Parathyroid adenoma (tissue), 2 donors: ENCODE measurements around the gene MIPOL1.

ENCODE experiments used
- H2AFZ ChIP-seq: fragments of 300-600 bp; sonication (generic); one replicate; pipeline ENCODE4 v1.7.0; 2017; ENCODE audit warnings: antibody characterized with exemption, mild to moderate bottlenecking
- H3K27ac ChIP-seq: fragments of 300-600 bp; sonication (generic); one replicate; pipeline ENCODE4 v1.7.0; 2017
- H3K27me3 ChIP-seq: fragments of 300-600 bp; sonication (generic); one replicate; pipeline ENCODE4 v1.7.0; 2017; ENCODE audit warnings: low read length; ENCODE audit not compliant: control insufficient read depth, insufficient read depth
- H3K36me3 ChIP-seq: fragments of 300-600 bp; sonication (generic); one replicate; pipeline ENCODE4 v1.7.0; 2017; ENCODE audit warnings: low read length; ENCODE audit not compliant: control insufficient read depth, insufficient read depth
- H3K4me1 ChIP-seq: fragments of 300-600 bp; sonication (generic); one replicate; pipeline ENCODE4 v1.7.0; 2017; ENCODE audit warnings: control low read depth
- H3K4me2 ChIP-seq: fragments of 300-600 bp; sonication (generic); one replicate; pipeline ENCODE4 v1.7.0; 2017; ENCODE audit warnings: low read length
- H3K4me3 ChIP-seq: fragments of 300-600 bp; sonication (generic); one replicate; pipeline ENCODE4 v1.7.0; 2017; ENCODE audit warnings: low read depth, low read length
- H3K79me2 ChIP-seq: fragments of 300-600 bp; sonication (generic); one replicate; pipeline ENCODE4 v1.7.0; 2017; ENCODE audit warnings: control low read depth
- H3K9ac ChIP-seq: fragments of 300-600 bp; sonication (generic); one replicate; pipeline ENCODE4 v1.7.0; 2017; ENCODE audit warnings: mild to moderate bottlenecking
- H3K9me3 ChIP-seq: fragments of 300-600 bp; sonication (generic); one replicate; pipeline ENCODE4 v1.7.0; 2017; ENCODE audit warnings: low read length; ENCODE audit not compliant: control insufficient read depth
- TF ChIP-seq, protein P1 (sequence below): fragments of 300-600 bp; sonication (generic); IDR thresholded peaks from one replicate; pipeline ENCODE4 v1.7.0; 2017; ENCODE audit warnings: antibody characterized with exemption, mild to moderate bottlenecking
- donor health status: primary hyperparathyroidism.

MIPOL1 gene

DNA sequence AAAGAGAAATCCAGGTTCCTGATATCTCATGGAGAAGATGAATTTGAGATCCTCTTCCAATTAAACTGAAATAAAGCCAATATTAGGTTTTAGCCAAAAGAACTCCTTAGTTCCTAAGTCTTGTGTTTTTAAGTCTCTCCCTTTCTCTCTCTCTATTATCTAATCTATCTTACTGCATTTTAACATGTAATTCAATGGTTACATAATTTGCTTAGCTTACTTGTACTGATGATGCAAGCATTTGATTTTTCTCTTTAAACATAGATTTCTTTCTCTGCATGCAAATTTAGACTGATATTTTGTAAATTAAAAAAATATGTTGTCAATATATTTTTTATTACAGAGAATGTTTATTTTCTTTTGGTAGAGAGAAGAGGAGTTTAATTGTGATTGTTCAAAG is 78.2 kb downstream of the MIPOL1 start:
- Histone ChIP-seq H3K9me3 (no peaks in the 10 kb centered on the region), H3K4me2 (no peak overlapping the region), H3K27me3 (no peaks in the 10 kb centered on the region), H3K79me2 (no peaks in the 10 kb centered on the region), H3K27ac (no peak overlapping the region), H3K4me3 (no peak overlapping the region), H3K4me1 (no peaks in the 10 kb centered on the region), H3K9ac (no peak overlapping the region), H3K36me3 (no peaks in the 10 kb centered on the region), H2AFZ (no peak overlapping the region)
- TF ChIP-seq, protein P1, sequence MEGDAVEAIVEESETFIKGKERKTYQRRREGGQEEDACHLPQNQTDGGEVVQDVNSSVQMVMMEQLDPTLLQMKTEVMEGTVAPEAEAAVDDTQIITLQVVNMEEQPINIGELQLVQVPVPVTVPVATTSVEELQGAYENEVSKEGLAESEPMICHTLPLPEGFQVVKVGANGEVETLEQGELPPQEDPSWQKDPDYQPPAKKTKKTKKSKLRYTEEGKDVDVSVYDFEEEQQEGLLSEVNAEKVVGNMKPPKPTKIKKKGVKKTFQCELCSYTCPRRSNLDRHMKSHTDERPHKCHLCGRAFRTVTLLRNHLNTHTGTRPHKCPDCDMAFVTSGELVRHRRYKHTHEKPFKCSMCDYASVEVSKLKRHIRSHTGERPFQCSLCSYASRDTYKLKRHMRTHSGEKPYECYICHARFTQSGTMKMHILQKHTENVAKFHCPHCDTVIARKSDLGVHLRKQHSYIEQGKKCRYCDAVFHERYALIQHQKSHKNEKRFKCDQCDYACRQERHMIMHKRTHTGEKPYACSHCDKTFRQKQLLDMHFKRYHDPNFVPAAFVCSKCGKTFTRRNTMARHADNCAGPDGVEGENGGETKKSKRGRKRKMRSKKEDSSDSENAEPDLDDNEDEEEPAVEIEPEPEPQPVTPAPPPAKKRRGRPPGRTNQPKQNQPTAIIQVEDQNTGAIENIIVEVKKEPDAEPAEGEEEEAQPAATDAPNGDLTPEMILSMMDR: no peak

GRCh38 chr14:37278636-37279538 is 81.2 kb downstream of the MIPOL1 start:
- no peak overlapping the region for H3K9ac ChIP-seq
- H3K79me2 ChIP-seq: no peaks in the 10 kb centered on the region
- H2AFZ ChIP-seq: no peak overlapping the region
- TF ChIP-seq, protein P1: no peak
- H3K4me2 ChIP-seq: no peak overlapping the region
- H3K27ac ChIP-seq: no peak overlapping the region
- no peaks in the 10 kb centered on the region for H3K36me3 ChIP-seq
- H3K4me3 ChIP-seq: no peak overlapping the region
- no peaks in the 10 kb centered on the region for H3K4me1 ChIP-seq
- H3K9me3 ChIP-seq: no peaks in the 10 kb centered on the region
- H3K27me3 ChIP-seq: no peaks in the 10 kb centered on the region

GRCh38 chr14:37279818-37280217 is 82.1 kb downstream of the MIPOL1 start:
- H3K4me3 ChIP-seq: no peak overlapping the region
- no peaks in the 10 kb centered on the region for H3K4me1 ChIP-seq
- no peaks in the 10 kb centered on the region for H3K79me2 ChIP-seq
- no peak overlapping the region for H3K27ac ChIP-seq
- H3K9me3 ChIP-seq: no peaks in the 10 kb centered on the region
- no peak overlapping the region for H2AFZ ChIP-seq
- TF ChIP-seq, protein P1: no peak
- H3K27me3 ChIP-seq: no peaks in the 10 kb centered on the region
- no peak overlapping the region for H3K4me2 ChIP-seq
- no peaks in the 10 kb centered on the region for H3K36me3 ChIP-seq
- H3K9ac ChIP-seq: no peak overlapping the region

DNA sequence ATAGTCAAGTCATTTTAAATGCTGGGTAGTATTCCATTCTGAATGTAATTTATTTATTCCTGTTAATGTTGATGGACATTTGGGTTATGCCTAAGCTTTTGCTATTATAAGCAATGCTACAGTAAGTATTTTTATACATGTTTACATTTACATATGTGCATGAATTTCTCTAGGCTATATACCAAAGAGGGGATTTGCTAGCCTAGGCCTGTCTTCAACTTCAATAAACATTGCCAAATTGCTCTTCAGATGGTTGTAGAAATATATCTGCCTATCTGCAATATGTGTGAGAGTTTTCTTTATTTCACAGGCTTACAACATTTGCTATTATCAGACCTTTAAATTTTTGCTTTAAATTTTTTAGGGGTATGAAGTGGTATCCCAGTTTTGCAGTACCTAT is 87.0 kb downstream of the MIPOL1 start:
- no peaks in the 10 kb centered on the region for H3K27me3 ChIP-seq
- no peak overlapping the region for H2AFZ ChIP-seq
- TF ChIP-seq, protein P1: no peak
- no peak overlapping the region for H3K4me2 ChIP-seq
- H3K9me3 ChIP-seq: no peaks in the 10 kb centered on the region
- no peaks in the 10 kb centered on the region for H3K36me3 ChIP-seq
- H3K9ac ChIP-seq: no peak overlapping the region
- H3K4me3 ChIP-seq: no peak overlapping the region
- no peak overlapping the region for H3K27ac ChIP-seq
- no peaks in the 10 kb centered on the region for H3K4me1 ChIP-seq
- no peaks in the 10 kb centered on the region for H3K79me2 ChIP-seq

DNA sequence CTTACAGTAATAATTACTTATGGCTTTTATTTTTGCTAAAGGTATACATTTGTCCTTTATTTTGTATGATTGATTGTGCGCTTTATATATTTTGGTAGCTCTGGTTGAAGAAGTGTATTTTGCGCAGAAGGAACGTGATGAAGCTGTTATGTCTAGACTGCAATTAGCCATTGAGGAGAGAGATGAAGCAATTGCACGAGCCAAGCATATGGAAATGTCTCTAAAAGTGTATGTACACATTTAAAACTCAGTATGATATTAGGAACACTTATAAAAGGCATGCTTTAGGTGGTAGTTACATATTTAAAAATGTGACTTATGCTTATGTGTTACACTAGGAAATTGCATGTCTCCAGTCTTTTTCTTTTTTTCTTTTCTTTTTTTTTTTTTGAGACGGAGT is 87.5 kb downstream of the MIPOL1 start:
- H3K9ac ChIP-seq: no peak overlapping the region
- H3K27ac ChIP-seq: no peak overlapping the region
- no peak overlapping the region for H2AFZ ChIP-seq
- TF ChIP-seq, protein P1: no peak
- no peaks in the 10 kb centered on the region for H3K27me3 ChIP-seq
- no peak overlapping the region for H3K4me2 ChIP-seq
- H3K4me3 ChIP-seq: no peak overlapping the region
- H3K36me3 ChIP-seq: no peaks in the 10 kb centered on the region
- H3K9me3 ChIP-seq: no peaks in the 10 kb centered on the region
- no peaks in the 10 kb centered on the region for H3K4me1 ChIP-seq
- H3K79me2 ChIP-seq: no peaks in the 10 kb centered on the region
